ENCODE data around the gene YEATS2. TPM values are rescaled to one million over a fixed set of nuclear protein-coding genes. Genes with fewer than 3 reads are reported as not detected.

YEATS2 gene
- total RNA-seq, 1 experiment from 2014 or later = 33.8 TPM

DNA sequence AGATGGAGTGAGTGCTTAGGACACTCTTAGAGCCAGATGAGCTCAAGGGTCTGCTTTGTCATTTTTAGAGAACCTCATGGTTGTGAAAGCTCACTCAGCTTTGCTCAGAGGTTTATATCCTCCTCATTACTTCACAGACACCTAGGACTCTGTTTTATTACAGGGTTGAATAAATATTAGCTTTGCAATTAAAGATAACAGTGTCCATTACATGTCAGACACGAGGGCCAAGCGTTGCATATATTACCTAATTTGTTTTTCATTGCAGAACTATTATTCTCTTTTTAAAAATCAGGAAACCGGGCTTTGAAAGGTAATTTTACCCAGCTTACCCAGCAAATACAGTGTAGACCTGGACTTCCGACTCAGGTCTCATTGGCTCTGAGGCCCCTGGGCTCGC, 111.7 kb downstream of the YEATS2 start:
- no peak overlapping the region for H3K27ac ChIP-seq (ENCODE audit: low read length)
- TF ChIP-seq, protein P1, sequence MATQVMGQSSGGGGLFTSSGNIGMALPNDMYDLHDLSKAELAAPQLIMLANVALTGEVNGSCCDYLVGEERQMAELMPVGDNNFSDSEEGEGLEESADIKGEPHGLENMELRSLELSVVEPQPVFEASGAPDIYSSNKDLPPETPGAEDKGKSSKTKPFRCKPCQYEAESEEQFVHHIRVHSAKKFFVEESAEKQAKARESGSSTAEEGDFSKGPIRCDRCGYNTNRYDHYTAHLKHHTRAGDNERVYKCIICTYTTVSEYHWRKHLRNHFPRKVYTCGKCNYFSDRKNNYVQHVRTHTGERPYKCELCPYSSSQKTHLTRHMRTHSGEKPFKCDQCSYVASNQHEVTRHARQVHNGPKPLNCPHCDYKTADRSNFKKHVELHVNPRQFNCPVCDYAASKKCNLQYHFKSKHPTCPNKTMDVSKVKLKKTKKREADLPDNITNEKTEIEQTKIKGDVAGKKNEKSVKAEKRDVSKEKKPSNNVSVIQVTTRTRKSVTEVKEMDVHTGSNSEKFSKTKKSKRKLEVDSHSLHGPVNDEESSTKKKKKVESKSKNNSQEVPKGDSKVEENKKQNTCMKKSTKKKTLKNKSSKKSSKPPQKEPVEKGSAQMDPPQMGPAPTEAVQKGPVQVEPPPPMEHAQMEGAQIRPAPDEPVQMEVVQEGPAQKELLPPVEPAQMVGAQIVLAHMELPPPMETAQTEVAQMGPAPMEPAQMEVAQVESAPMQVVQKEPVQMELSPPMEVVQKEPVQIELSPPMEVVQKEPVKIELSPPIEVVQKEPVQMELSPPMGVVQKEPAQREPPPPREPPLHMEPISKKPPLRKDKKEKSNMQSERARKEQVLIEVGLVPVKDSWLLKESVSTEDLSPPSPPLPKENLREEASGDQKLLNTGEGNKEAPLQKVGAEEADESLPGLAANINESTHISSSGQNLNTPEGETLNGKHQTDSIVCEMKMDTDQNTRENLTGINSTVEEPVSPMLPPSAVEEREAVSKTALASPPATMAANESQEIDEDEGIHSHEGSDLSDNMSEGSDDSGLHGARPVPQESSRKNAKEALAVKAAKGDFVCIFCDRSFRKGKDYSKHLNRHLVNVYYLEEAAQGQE (IDR thresholded peaks at IDR 0.05; ENCODE audit: insufficient read depth in 1 of 2, low read depth in 2 of 2, low read length in 1 of 2) = no peak
- TF ChIP-seq SIN3A (IDR thresholded peaks at IDR 0.05; ENCODE audit: borderline replicate concordance, insufficient read depth, low read depth, low read length) (no peak), POLR2AphosphoS5 (IDR thresholded peaks at IDR 0.05; ENCODE audit: low read depth, low read length) (no peak)

DNA sequence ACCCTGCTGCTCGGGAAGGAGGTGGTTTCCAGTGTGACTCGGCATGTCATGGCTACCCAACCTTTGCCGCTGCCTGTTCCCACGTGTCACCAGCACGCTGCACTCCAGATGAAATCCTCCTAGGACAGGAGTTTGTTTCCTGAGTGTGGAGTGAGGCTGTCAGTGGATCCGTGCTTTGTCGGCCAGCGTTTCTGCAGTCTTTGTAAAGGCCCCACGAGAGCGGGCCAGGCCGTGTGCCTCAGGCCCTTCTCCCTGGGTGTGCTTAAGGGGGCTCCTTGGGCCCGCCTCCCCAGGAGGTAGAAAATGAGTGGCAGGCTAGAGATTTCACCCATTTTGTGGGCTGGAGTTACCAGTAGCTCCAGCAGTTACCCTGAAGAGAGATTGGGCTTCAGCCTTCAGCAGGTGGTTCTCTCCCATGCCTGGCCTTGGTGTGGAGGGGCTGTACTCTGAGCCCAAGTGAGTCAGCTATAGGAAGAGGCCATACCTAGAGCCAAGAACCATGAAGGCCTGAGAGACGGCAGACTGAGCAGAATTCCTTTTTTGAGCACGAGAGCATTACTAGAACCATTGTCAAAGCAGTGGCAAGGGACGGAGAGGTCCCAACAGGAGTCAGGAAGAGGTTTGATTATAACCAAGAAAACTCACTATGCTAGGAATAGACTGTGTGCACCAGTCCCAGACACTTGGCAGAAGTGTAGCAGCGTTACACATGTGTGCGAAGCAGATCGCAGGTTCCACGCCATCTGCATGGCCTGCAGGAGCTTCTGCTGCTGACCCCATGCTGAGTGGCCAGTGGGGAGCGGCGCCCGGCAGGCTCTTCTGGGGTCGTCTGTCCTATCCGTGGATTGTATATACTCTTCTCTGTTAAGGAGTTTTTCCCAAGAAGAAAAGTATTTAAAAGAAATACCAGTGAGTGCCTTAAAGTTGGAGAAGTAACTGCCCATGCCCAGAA, 113.3 kb downstream of the YEATS2 start:
- in situ Hi-C loops (cut with HindIII; ENCODE audit: low pct_unique_long_range_greater_than_20kb, low sequenced_read_pairs) (no loop called here), intact Hi-C loops (cut with micrococcal nuclease; ENCODE audit: unreplicated experiment) (no loop called here)
- CTCF ChIA-PET = no interaction called here

More for the DNA sequence above, 111.7 kb downstream of the YEATS2 start:
- ATAC-seq (no peak), DNase-seq (ENCODE audit: low read depth, low spot score) (no peak)
- in situ Hi-C loops (cut with HindIII; ENCODE audit: low pct_unique_long_range_greater_than_20kb, low sequenced_read_pairs) (no loop called here), intact Hi-C loops (cut with micrococcal nuclease; ENCODE audit: unreplicated experiment) (no loop called here)
- no peaks in the 10 kb centered on the region for H3K4me1 ChIP-seq (ENCODE audit: control insufficient read depth, insufficient read depth, low read length)
- ChIA-PET POLR2A (no interaction called here), CTCF (no interaction called here)
- H3K36me3 ChIP-seq (ENCODE audit: control insufficient read depth, insufficient read depth, low read length) = peaks cover 18% of the 10 kb centered on the region; the same call in 1 of the 2 replicates
- H3K27me3 ChIP-seq (ENCODE audit: control insufficient read depth, insufficient read depth, low read length) = no peaks in the 10 kb centered on the region
- BruUV-seq (replicated peaks) = no TSS peak
- H3K4me3 ChIP-seq (ENCODE audit: low read depth in 2 of 2, low read length in 2 of 2) = no peak overlapping the region
- H3K9me3 ChIP-seq (ENCODE audit: control insufficient read depth, insufficient read depth, low read depth, low read length) = no peaks in the 10 kb centered on the region

More for the DNA sequence above, 113.3 kb downstream of the YEATS2 start:
- TF ChIP-seq, protein P2, sequence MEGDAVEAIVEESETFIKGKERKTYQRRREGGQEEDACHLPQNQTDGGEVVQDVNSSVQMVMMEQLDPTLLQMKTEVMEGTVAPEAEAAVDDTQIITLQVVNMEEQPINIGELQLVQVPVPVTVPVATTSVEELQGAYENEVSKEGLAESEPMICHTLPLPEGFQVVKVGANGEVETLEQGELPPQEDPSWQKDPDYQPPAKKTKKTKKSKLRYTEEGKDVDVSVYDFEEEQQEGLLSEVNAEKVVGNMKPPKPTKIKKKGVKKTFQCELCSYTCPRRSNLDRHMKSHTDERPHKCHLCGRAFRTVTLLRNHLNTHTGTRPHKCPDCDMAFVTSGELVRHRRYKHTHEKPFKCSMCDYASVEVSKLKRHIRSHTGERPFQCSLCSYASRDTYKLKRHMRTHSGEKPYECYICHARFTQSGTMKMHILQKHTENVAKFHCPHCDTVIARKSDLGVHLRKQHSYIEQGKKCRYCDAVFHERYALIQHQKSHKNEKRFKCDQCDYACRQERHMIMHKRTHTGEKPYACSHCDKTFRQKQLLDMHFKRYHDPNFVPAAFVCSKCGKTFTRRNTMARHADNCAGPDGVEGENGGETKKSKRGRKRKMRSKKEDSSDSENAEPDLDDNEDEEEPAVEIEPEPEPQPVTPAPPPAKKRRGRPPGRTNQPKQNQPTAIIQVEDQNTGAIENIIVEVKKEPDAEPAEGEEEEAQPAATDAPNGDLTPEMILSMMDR (IDR thresholded peaks at IDR 0.05) = no peak
- TF ChIP-seq SIN3A (IDR thresholded peaks at IDR 0.05; ENCODE audit: borderline replicate concordance, insufficient read depth, low read depth, low read length) = no peak
- no peak for TF ChIP-seq TCF7L2 (IDR thresholded peaks at IDR 0.05; ENCODE audit: low read depth, low read length)
- TF ChIP-seq POLR2AphosphoS5 (IDR thresholded peaks at IDR 0.05; ENCODE audit: low read depth, low read length) = no peak
- TF ChIP-seq, protein P1 (IDR thresholded peaks at IDR 0.05; ENCODE audit: insufficient read depth in 1 of 2, low read depth in 2 of 2, low read length in 1 of 2) = no peak
- no peak for ATAC-seq
- Histone ChIP-seq H3K9me3 (ENCODE audit: control insufficient read depth, insufficient read depth, low read depth, low read length) (no peaks in the 10 kb centered on the region), H3K36me3 (ENCODE audit: control insufficient read depth, insufficient read depth, low read length) (peaks cover 18% of the 10 kb centered on the region; the same call in 1 of the 2 replicates), H3K4me3 (ENCODE audit: low read depth in 2 of 2, low read length in 2 of 2) (no peak overlapping the region), H3K4me1 (ENCODE audit: control insufficient read depth, insufficient read depth, low read length) (no peaks in the 10 kb centered on the region), H3K27ac (ENCODE audit: low read length) (no peak overlapping the region), H3K27me3 (ENCODE audit: control insufficient read depth, insufficient read depth, low read length) (no peaks in the 10 kb centered on the region)
- POLR2A ChIA-PET = no interaction called here
- TSS peak; percentile 60 for BruUV-seq (replicated peaks)
- no peak for DNase-seq (ENCODE audit: low read depth, low spot score)

Measured in Panc1 (cell line).